Gastrocnemius medialis (tissue), 4 donors: ENCODE results near the gene PDZRN4.

Experiments
- CTCF ChIP-seq, 5 experiments: fragments of 450-650 bp in 3 of 5; fragments of 200-600 bp in 2 of 5; sonication (generic) in 2 of 5; IDR thresholded peaks in 4 of 5; conservative IDR thresholded peaks in 1 of 5; 1 replicate in 4 of 5; 2 replicates in 1 of 5; pipeline ENCODE4 v1.5.1; 2016 to 2019; ENCODE audit warnings: antibody characterized with exemption in 5 of 5, mild to moderate bottlenecking in 3 of 5, moderate library complexity in 3 of 5
- POLR2A ChIP-seq, 2 donors: fragments of 450-650 bp; IDR thresholded peaks; one replicate each; pipeline ENCODE4 v1.6.1; 2017; ENCODE audit warnings: antibody characterized with exemption in 2 of 2, mild to moderate bottlenecking in 2 of 2, moderate library complexity in 2 of 2

GRCh38 chr12:41336041-41336549 is 148.0 kb downstream of the PDZRN4 start:
- TF ChIP-seq CTCF (IDR thresholded peaks at IDR 0.05 in 4 of 5, conservative IDR thresholded peaks at IDR 0.05 in 1 of 5) (no peak), POLR2A (IDR thresholded peaks at IDR 0.05) (no peak)
